Breast epithelium (tissue), 4 donors: ENCODE results near the gene YPEL1. TPM values are rescaled to one million over a fixed set of nuclear protein-coding genes. Genes with fewer than 3 reads are reported as not detected.

ENCODE experiments used
- DNase-seq, 2 donors: peaks; one replicate each; pipeline ENCODE4 v3.0.0-alpha.2; 2019; ENCODE audit warnings: low spot score in 2 of 2
- H3K27ac ChIP-seq, 2 donors: fragments of 200-600 bp; sonication (generic) in 1 of 2; one replicate each; pipeline ENCODE4 v1.5.1; 2016 to 2019; ENCODE audit warnings: mild to moderate bottlenecking in 1 of 2
- H3K27me3 ChIP-seq, 2 donors: fragments of 200-600 bp; sonication (generic) in 1 of 2; one replicate each; pipeline versions ENCODE4 v1.5.1 to v1.6.0; 2017 to 2019; ENCODE audit warnings: control low read depth in 1 of 2, mild to moderate bottlenecking in 1 of 2
- H3K36me3 ChIP-seq: fragments of 200-600 bp; one replicate; pipeline ENCODE4 v1.5.1; 2019
- H3K4me1 ChIP-seq, 2 donors: fragments of 200-600 bp; sonication (generic); one replicate each; pipeline ENCODE4 v1.5.1; 2016 to 2019; ENCODE audit warnings: control low read depth in 1 of 2
- H3K4me3 ChIP-seq, 3 donors: fragments of 200-600 bp; sonication (generic); 1 replicate in 2 of 3; 2 replicates in 1 of 3; pipeline ENCODE4 v1.5.1; 2016 to 2019; ENCODE audit warnings: mild to moderate bottlenecking in 3 of 3, moderate library complexity in 2 of 3
- H3K9me3 ChIP-seq, 2 donors: fragments of 200-600 bp; sonication (generic) in 1 of 2; one replicate each; pipeline ENCODE4 v1.5.1; 2016 to 2019; ENCODE audit warnings: control low read depth in 1 of 2
- POLR2A ChIP-seq: fragments of 450-650 bp; IDR thresholded peaks from one replicate; pipeline ENCODE4 v1.6.1; 2016; ENCODE audit warnings: antibody characterized with exemption, mild to moderate bottlenecking, moderate library complexity
- POLR2AphosphoS5 ChIP-seq, 3 donors: sonication (generic); formaldehyde crosslinking; IDR thresholded peaks; one replicate each; pipeline ENCODE4 v1.6.1; 2017; ENCODE audit warnings: antibody characterized with exemption in 3 of 3
- intact Hi-C: fragments of 100-400 bp; cut with DNase I; formaldehyde crosslinking; loops from one replicate; pipeline ENCODE4 v1.15.1; 2023; ENCODE audit warnings: low total_unique reads
- total RNA-seq, 3 donors: library from RNA; depleted of rRNA; stranded (reverse); fragments of >200 nt; gene quantifications; one replicate each; pipeline ENCODE4 v1.1.0, GENCODE V29; 2016
- TF ChIP-seq, protein P1 (sequence below), 3 donors: fragments of 450-650 bp; IDR thresholded peaks; one replicate each; pipeline ENCODE4 v1.5.1; 2016 to 2017; ENCODE audit warnings: antibody characterized with exemption in 3 of 3, mild to moderate bottlenecking in 3 of 3, moderate library complexity in 3 of 3

The YPEL1 gene
- total RNA-seq, 3 donors from 2014 or later = 7.8 to 8.5 (median 7.9) TPM

DNA sequence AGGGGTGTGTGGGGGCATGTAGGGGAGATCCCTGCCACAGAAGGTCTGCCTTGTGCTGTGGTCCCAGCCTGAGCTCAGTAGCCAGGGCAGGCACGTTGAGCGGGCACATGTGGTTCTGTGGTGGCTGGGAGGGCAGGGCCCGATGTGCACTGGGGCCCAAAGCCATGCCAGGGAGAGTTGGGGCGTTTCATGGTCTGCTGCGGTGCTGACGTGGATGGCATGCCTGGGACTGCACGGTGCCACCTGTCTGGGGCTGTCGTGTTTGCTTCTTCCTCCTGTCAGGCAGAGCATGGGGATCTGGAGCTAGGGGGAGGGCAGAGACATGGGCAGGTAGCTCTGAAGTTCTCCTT, 50.5 kb downstream of the YPEL1 start:
- Histone ChIP-seq H3K4me1 (no peaks in the 10 kb centered on the region), H3K27me3 (no peaks in the 10 kb centered on the region), H3K9me3 (no peaks in the 10 kb centered on the region), H3K27ac (no peak overlapping the region), H3K36me3 (no peaks in the 10 kb centered on the region), H3K4me3 (no peak overlapping the region)
- intact Hi-C loops = no loop called here
- DNase-seq = no peak
- no peak for TF ChIP-seq POLR2AphosphoS5 (IDR thresholded peaks at IDR 0.05)
- no peak for TF ChIP-seq POLR2A
- TF ChIP-seq, protein P1, sequence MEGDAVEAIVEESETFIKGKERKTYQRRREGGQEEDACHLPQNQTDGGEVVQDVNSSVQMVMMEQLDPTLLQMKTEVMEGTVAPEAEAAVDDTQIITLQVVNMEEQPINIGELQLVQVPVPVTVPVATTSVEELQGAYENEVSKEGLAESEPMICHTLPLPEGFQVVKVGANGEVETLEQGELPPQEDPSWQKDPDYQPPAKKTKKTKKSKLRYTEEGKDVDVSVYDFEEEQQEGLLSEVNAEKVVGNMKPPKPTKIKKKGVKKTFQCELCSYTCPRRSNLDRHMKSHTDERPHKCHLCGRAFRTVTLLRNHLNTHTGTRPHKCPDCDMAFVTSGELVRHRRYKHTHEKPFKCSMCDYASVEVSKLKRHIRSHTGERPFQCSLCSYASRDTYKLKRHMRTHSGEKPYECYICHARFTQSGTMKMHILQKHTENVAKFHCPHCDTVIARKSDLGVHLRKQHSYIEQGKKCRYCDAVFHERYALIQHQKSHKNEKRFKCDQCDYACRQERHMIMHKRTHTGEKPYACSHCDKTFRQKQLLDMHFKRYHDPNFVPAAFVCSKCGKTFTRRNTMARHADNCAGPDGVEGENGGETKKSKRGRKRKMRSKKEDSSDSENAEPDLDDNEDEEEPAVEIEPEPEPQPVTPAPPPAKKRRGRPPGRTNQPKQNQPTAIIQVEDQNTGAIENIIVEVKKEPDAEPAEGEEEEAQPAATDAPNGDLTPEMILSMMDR (IDR thresholded peaks at IDR 0.05) = no peak

DNA sequence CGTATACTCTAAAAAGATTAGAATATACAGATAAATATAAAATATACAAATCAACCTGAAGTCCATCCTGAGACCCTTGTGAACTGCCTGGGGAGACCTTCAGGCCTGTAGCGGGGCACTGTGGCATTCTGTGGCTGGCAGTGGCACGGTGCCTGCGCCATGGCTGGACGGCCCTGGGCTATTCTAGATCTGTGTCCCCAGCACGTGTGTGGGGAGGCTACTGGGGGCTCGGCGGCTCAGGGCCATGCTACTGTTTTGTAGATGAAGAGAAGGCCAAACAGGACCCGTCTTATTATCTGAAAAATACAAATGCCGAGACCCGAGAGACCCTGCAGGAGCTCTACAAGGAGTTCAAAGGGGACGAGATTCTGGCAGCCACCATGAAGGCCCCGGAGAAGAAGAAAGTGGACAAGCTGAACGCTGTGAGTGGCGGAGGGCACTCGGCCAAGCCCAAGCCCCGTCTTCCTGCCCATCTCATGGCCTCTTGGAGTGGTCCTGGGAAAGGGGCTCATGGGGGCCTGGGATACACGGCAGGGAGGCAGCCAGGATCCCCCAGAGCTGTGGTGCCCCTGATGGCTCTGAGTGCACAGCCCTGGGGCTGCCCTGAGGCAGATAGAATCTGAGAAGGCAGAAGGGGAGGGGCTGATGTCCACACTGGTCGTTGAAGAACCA, 51.0 kb downstream of the YPEL1 start:
- Histone ChIP-seq H3K4me1 (no peaks in the 10 kb centered on the region), H3K9me3 (no peaks in the 10 kb centered on the region), H3K36me3 (no peaks in the 10 kb centered on the region), H3K27ac (no peak overlapping the region), H3K27me3 (no peaks in the 10 kb centered on the region), H3K4me3 (no peak overlapping the region)
- TF ChIP-seq POLR2A (no peak), POLR2AphosphoS5 (IDR thresholded peaks at IDR 0.05) (no peak)
- TF ChIP-seq, protein P1 (IDR thresholded peaks at IDR 0.05) = no peak
- no peak for DNase-seq
- intact Hi-C loops = no loop called here

DNA sequence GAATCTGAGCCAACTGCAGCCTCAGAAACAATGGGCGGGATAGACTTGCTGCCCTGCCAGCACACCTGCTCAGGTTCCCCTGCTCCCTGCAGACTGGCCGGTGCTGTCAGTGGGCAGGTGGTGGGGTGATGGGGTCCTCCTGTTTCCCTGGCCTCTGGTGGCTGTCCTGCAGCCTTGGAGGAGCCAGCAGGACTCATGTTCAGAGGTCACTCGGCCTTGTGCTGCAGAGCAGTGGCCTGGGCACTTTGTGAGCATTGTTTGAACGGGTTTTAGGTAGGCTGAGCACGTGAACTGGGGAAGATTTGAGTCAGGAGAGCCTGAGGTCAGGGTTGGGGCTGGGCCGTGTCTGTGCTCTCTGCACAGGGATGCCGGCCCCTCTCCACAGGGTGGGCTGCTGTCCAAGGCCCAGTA, 52.2 kb downstream of the YPEL1 start:
- DNase-seq = no peak
- H3K27me3 ChIP-seq = no peaks in the 10 kb centered on the region
- no peak overlapping the region for H3K4me3 ChIP-seq
- no peaks in the 10 kb centered on the region for H3K36me3 ChIP-seq
- TF ChIP-seq POLR2AphosphoS5 (IDR thresholded peaks at IDR 0.05) (no peak), POLR2A (no peak)
- TF ChIP-seq, protein P1 (IDR thresholded peaks at IDR 0.05) = no peak
- H3K9me3 ChIP-seq = no peaks in the 10 kb centered on the region
- H3K4me1 ChIP-seq = no peaks in the 10 kb centered on the region
- intact Hi-C loops = no loop called here
- no peak overlapping the region for H3K27ac ChIP-seq

DNA sequence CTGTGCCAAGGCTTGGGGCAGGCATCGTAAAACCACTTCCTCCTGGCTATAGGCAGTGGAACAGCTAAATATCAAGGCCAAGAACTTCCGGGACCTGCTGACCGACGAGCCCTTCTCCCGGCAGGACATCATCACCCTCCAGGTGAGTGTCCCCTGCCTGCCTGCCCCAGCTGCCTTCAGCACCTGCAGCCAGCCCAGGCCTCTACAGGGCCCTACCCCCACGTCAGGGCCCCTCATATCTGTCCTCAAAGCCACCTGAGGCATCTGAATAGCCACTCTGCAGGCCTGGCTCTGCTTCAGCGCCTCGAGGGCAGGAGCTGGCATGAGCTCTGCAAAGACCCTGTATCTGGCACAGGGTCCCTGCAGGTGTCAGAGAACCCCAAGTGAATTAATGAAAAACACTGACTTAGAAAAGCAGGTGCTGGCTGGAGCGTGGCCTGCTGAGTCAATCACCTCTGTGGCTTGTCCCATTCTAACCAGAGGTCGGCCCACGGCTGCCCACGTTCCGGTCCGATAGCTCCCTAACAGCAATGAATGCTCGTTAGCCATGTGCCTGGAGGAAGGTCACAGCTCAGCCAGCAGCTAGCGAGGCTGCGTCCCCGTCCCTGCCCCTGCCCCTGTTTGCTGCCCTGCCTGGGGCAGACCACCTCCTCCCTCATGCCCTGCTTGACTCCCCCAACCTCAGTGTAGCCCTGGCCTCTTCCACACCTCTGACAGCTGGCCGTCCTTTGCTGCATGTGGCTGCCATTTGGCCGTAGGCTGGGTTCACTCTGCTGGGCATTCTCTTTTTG, 53.0 kb downstream of the YPEL1 start:
- H3K27me3 ChIP-seq = no peaks in the 10 kb centered on the region
- intact Hi-C loops = no loop called here
- no peak for TF ChIP-seq POLR2AphosphoS5 (IDR thresholded peaks at IDR 0.05)
- TF ChIP-seq, protein P1 (IDR thresholded peaks at IDR 0.05) = no peak
- no peak for TF ChIP-seq POLR2A
- H3K36me3 ChIP-seq = no peaks in the 10 kb centered on the region
- no peaks in the 10 kb centered on the region for H3K4me1 ChIP-seq
- H3K27ac ChIP-seq = peak overlapping the region in 1 of 2 donors; percentile 32
- H3K9me3 ChIP-seq = no peaks in the 10 kb centered on the region
- no peak for DNase-seq
- no peak overlapping the region for H3K4me3 ChIP-seq
